ENCODE data around the gene LRP8.

LRP8 gene

DNA sequence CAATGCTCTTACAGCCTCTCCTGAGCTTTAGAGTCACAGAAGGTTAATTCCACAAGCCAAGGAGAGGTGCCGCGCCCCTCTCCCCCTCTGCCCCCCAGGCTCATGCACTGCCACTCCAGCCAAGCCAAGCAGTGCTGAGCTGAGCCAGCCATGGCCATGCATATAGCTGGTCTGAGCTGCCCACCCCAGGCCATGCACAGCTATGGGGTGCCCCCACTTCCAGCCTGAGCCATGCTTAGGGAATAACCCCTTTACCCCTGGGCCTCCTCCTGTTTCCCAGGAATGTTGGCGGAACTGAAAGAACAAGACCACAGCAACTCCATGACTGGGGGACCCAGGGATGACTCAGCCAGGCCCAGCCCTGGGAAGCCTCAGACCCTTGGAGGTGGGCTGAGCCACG, 55.5 kb downstream of the LRP8 start:
- Histone ChIP-seq H3K27me3 (no peaks in the 10 kb centered on the region), H4K20me1 (peaks cover 14% of the 10 kb centered on the region; the same call in 1 of the 2 replicates), H3K4me3 (no peak overlapping the region), H3K27ac (no peak overlapping the region), H3K4me1 (no peaks in the 10 kb centered on the region), H3K9me3 (no peaks in the 10 kb centered on the region), H3K4me2 (no peak overlapping the region), H3K9ac (no peak overlapping the region), H3K36me3 (peaks cover 99% of the 10 kb centered on the region)
- TF ChIP-seq Cebpa-rat (IDR thresholded peaks at IDR 0.05): no peak

- Histone ChIP-seq H3K4me2 (no peak overlapping the region), H3K4me1 (no peaks in the 10 kb centered on the region), H3K27me3 (no peaks in the 10 kb centered on the region), H3K27ac (no peak overlapping the region), H3K9ac (no peak overlapping the region), H3K9me3 (no peaks in the 10 kb centered on the region), H3K36me3 (peaks cover 99% of the 10 kb centered on the region), H4K20me1 (peaks cover 14% of the 10 kb centered on the region; the same call in 1 of the 2 replicates), H3K4me3 (no peak overlapping the region)
- TF ChIP-seq Cebpa-rat (IDR thresholded peaks at IDR 0.05): no peak
Observed at GRCh38 chr1:53271446-53272090, 56.3 kb downstream of the LRP8 start.

GRCh38 chr1:53270873-53271272, 57.0 kb downstream of the LRP8 start:
- H3K9ac ChIP-seq: no peak overlapping the region
- no peak overlapping the region for H3K4me2 ChIP-seq
- no peak overlapping the region for H3K4me3 ChIP-seq
- peaks cover 100% of the 10 kb centered on the region for H3K36me3 ChIP-seq
- H4K20me1 ChIP-seq: peaks cover 14% of the 10 kb centered on the region; the same call in 1 of the 2 replicates
- no peaks in the 10 kb centered on the region for H3K27me3 ChIP-seq
- H3K27ac ChIP-seq: no peak overlapping the region
- H3K9me3 ChIP-seq: no peaks in the 10 kb centered on the region
- no peak for TF ChIP-seq Cebpa-rat (IDR thresholded peaks at IDR 0.05)
- H3K4me1 ChIP-seq: no peaks in the 10 kb centered on the region

DNA sequence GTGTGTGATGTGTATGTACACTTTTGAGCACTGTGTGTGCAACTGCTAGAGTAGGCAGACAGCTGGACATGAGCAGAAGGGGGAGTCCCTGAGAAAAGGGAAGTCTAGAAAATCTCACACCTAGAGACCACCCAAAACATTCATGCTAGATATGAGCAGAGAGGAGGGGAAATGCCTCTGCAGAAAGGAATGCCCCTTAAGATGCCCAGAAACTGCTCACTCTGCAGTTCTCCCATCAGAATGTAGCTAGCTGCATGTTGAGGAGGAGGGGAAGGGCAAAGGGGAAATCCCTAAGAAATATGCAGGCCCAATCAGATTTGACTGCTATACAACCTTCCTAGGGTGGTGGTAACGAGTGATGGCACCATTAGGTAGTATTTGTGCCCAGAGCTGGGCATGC, 57.8 kb downstream of the LRP8 start:
- Histone ChIP-seq H3K36me3 (peaks cover 100% of the 10 kb centered on the region), H4K20me1 (peaks cover 12% of the 10 kb centered on the region; the same call in 1 of the 2 replicates), H3K27me3 (no peaks in the 10 kb centered on the region), H3K4me1 (no peaks in the 10 kb centered on the region), H3K4me2 (no peak overlapping the region), H3K9ac (no peak overlapping the region), H3K4me3 (no peak overlapping the region), H3K27ac (no peak overlapping the region), H3K9me3 (no peaks in the 10 kb centered on the region)
- no peak for TF ChIP-seq Cebpa-rat (IDR thresholded peaks at IDR 0.05)

GRCh38 chr1:53267761-53268160, 60.1 kb downstream of the LRP8 start:
- H3K27me3 ChIP-seq: no peaks in the 10 kb centered on the region
- H3K36me3 ChIP-seq: peaks cover 100% of the 10 kb centered on the region
- no peak overlapping the region for H3K4me2 ChIP-seq
- H4K20me1 ChIP-seq: no peaks in the 10 kb centered on the region; the same call in 1 of the 2 replicates
- no peaks in the 10 kb centered on the region for H3K4me1 ChIP-seq
- H3K4me3 ChIP-seq: no peak overlapping the region
- no peaks in the 10 kb centered on the region for H3K9me3 ChIP-seq
- TF ChIP-seq Cebpa-rat (IDR thresholded peaks at IDR 0.05): no peak
- no peak overlapping the region for H3K27ac ChIP-seq
- H3K9ac ChIP-seq: no peak overlapping the region

DNA sequence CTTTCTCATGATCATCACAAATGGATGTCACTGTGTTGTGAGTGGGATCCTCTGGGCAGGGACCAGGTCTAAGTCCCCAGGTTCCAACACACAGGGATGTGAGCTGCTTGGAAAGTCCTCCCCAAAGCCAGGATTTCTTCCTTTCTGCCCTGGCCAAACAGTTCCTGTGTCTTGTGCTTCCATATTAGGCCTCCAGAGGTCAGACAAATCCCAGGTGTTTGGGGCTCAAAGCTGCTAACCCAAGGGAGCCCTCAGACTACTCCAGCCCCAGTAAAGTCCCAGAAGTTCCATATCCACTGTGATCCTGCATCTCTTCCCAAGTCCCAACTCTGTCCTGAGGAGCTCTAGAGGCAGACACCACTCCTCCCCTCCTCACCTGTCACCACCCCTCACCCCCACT, 61.8 kb downstream of the LRP8 start:
- Histone ChIP-seq H3K27me3 (no peaks in the 10 kb centered on the region), H3K4me2 (no peak overlapping the region), H3K9ac (no peak overlapping the region), H4K20me1 (no peaks in the 10 kb centered on the region; the same call in 1 of the 2 replicates), H3K9me3 (no peaks in the 10 kb centered on the region), H3K4me3 (no peak overlapping the region), H3K4me1 (no peaks in the 10 kb centered on the region), H3K36me3 (peaks cover 100% of the 10 kb centered on the region), H3K27ac (no peak overlapping the region; the same call in 1 of the 2 replicates)
- TF ChIP-seq Cebpa-rat (IDR thresholded peaks at IDR 0.05): no peak

- no peak overlapping the region; the same call in 1 of the 2 replicates for H3K27ac ChIP-seq
- H3K27me3 ChIP-seq: no peaks in the 10 kb centered on the region
- no peak overlapping the region for H3K4me2 ChIP-seq
- TF ChIP-seq Cebpa-rat (IDR thresholded peaks at IDR 0.05): no peak
- H3K36me3 ChIP-seq: peaks cover 100% of the 10 kb centered on the region
- no peak overlapping the region for H3K4me3 ChIP-seq
- H4K20me1 ChIP-seq: no peaks in the 10 kb centered on the region; the same call in 1 of the 2 replicates
- no peaks in the 10 kb centered on the region for H3K4me1 ChIP-seq
- no peaks in the 10 kb centered on the region for H3K9me3 ChIP-seq
- H3K9ac ChIP-seq: no peak overlapping the region
Observed at GRCh38 chr1:53265581-53265980, 62.3 kb downstream of the LRP8 start.

GRCh38 chr1:53264048-53264447, 63.8 kb downstream of the LRP8 start:
- no peak for TF ChIP-seq Cebpa-rat (IDR thresholded peaks at IDR 0.05)
- Histone ChIP-seq H3K4me2 (no peak overlapping the region), H3K4me1 (no peaks in the 10 kb centered on the region), H3K36me3 (peaks cover 100% of the 10 kb centered on the region), H3K27ac (no peak overlapping the region), H3K9ac (no peak overlapping the region), H3K27me3 (no peaks in the 10 kb centered on the region), H3K9me3 (no peaks in the 10 kb centered on the region), H4K20me1 (no peaks in the 10 kb centered on the region; the same call in 1 of the 2 replicates), H3K4me3 (no peak overlapping the region)

DNA sequence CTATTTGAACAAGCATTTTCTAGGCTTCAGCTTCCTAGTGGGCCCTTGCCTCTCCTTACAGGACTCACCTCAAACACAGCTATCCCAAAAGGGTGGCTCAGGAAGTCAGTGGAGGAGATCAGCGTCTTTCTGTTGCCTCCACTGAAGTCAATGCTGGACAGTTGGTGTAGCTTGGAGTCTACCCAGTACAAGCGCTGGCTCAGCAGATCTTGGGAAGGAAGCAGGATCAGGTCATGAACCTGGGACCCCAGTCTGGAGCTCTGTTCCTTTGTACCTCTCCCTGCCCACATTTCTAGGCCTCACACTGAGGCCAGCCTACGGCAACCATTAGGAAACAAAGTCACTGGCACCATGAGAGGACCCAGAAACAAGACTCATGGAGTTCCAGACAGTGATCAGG, 65.9 kb downstream of the LRP8 start:
- Histone ChIP-seq H3K4me2 (no peak overlapping the region), H3K9me3 (no peaks in the 10 kb centered on the region), H3K4me3 (no peak overlapping the region), H3K9ac (no peak overlapping the region), H3K27me3 (no peaks in the 10 kb centered on the region), H3K27ac (no peak overlapping the region), H3K4me1 (no peaks in the 10 kb centered on the region), H3K36me3 (peaks cover 100% of the 10 kb centered on the region), H4K20me1 (no peaks in the 10 kb centered on the region)
- no peak for TF ChIP-seq Cebpa-rat (IDR thresholded peaks at IDR 0.05)

- Histone ChIP-seq H3K27me3 (no peaks in the 10 kb centered on the region), H4K20me1 (no peaks in the 10 kb centered on the region), H3K4me3 (no peak overlapping the region), H3K4me2 (no peak overlapping the region), H3K36me3 (peaks cover 100% of the 10 kb centered on the region), H3K9me3 (no peaks in the 10 kb centered on the region), H3K4me1 (no peaks in the 10 kb centered on the region), H3K9ac (no peak overlapping the region), H3K27ac (no peak overlapping the region)
- TF ChIP-seq Cebpa-rat (IDR thresholded peaks at IDR 0.05): no peak
Observed at GRCh38 chr1:53260631-53261247, 67.1 kb downstream of the LRP8 start.
